Fibroblast of peridontal ligament (primary cell): Measurements from ENCODE around the gene CCDC91.
"Not testable (repeated sequence)": the region's sequence is repeated elsewhere in the genome, so short reads cannot be mapped to it uniquely, and the experiment has no call there.

Experiments used
- DNase-seq: peaks from one replicate; pipeline ENCODE4 v3.0.0-alpha.2; 2010; ENCODE audit errors: extremely low read depth

CCDC91 gene

DNA sequence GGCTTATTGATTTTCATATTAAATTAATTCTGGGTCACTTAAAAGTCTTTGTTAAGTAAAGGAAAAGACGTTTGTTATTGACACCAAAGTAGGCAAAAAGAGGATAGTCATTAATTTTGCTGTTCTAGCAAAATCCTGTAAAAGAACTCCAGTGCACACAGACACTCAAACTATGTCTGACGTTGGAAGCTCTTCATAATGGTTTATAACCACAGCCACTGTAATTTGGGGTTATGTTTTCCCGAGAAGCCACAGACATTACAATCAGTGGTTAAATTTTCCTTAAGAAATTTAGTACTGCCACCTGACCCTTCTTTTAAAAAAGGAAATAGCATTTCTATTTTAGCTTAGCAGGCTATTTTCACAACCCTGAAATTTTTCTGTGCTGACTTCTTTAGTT, 267.5 kb downstream of the CCDC91 start:
- peak; percentile 88 for DNase-seq

DNA sequence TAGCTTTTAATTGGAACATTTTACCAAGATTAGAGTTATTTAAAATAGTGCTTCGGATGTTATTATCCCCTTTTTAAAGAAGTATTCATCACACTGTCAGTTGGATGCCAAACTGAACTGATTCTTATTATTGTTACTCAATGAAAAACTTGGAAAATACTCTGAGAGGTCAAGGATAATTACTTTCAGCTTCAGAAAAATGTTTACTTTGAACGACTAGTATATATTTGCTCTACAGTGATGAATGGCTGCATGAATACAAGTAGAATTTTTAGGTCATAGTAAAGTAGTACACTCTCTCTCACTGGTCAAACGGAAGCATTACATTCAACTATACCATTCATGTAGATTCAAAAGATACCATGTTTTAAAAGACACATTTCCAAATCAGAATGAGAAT, 269.2 kb downstream of the CCDC91 start:
- DNase-seq, result peak; percentile 65

DNA sequence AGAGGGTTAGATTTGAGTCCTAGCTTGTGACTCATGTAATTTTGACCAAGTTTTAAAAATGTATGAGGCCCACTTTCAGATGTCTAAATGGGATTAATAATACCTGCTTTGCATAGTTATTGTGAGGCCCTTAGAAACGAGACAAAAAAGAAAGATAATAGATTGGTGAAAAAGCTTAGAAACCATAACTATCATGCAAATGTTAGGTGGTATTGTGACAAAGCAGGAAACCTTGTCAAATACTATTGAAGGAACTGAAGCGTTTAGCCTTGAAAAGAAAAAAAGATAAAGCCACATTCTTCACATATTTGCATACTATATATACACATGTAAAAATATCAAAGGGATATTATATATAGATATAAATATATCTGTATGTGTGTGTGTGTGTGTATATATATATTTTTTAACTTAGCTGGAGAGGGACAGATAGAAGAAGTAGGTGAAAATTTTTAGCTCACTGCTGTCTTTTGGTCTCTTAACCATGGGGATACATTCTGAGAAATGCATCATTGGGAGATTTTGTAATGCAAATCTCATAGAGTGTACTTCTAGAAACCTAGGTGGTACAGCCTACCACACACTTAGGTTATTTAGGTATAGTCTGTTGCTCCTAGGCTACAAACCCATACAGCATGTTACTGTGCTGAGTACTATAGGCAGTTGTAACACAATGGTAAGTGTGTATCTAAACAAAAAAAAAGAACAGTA, 270.3 kb downstream of the CCDC91 start:
- no peak for DNase-seq

DNA sequence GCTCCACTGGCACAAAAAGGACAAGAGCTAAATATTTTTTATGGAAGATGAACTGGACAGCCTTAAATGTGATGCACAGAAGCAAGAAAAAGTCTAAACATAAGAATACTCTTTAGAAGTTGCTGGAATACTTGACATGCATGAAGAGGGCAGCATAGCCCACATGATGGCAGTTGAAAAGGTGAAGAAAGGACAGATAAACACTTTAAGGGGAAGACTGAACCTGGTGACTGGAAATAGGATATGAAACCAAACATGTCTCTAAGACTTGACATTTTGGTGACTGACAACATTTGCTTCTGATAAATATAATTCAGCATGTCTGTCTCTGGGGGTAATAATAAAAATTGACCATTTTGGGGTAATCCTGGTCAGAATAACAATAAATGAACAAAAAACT, 273.1 kb downstream of the CCDC91 start:
- DNase-seq, result no peak

DNA sequence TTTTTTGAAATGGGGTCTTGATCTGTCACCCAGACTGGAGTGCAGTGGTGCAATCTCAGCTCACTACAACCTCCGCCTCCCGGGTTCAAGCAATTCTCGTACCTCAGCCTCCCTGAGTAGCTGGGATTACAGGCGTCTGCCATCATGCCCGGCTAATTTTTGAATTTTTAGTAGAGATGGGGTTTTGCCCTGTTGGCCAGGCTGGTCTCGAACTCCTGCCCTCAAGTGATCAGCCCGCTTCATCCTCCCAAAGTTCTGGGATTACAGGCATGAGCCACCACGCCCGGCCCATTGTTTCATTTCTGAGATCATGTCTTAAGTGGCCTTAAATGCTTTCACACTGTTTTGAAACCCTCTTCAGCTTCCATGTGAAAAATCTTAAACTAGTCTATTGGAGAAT, 281.5 kb downstream of the CCDC91 start:
- DNase-seq, result not testable (repeated sequence)

DNA sequence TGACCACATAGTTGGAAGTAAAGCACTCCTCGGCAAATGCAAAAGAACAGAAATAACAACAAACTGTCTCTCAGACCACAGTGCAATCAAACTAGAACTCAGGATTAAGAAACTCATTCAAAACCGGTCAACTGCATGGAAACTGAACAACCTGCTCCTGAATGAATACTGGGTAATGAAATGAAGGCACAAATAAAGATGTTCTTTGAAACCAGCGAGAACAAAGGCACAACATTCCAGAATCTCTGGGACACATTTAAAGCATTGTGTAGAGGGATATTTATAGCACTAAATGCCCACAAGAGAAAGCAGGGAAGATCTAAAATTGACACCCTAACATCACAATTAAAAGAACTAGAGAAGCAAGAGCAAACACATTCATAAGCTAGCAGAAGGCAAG, 285.9 kb downstream of the CCDC91 start:
- DNase-seq, result not testable (repeated sequence)

DNA sequence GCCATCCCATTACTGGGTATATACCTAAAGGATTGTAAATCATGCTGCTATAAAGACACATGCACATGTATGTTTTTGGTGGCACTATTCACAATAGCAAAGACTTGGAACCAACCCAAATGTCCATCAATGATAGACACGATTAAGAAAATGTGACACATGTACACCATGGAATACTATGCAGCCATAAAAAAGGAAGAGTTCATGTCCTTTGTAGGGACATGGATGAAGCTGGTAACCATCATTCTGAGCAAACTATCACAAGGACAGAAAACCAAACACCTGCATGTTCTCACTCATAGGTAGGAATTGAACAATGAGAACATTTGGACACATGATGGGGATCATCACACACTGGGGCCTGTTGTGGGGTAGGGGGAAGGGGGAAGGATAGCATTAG, 288.8 kb downstream of the CCDC91 start:
- DNase-seq, result not testable (repeated sequence)

DNA sequence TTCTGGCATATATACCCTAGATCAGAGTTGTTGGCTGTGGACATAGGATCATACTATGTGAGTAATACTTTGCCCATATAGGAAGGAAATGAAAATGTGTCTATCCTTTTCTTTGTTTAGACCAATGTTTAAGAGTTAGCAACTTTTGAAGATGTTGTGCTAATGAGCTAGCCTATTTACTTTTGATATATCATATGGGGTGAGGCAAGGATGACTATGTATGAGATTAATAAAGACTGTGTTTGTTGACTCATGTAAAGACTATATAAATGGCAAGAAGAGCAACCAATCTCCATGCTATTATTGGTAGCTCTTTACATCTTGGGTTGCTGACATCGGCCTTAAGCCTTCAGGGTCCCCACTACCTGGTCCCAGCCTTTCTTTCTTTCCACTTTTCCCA, 289.4 kb downstream of the CCDC91 start:
- no peak for DNase-seq

DNA sequence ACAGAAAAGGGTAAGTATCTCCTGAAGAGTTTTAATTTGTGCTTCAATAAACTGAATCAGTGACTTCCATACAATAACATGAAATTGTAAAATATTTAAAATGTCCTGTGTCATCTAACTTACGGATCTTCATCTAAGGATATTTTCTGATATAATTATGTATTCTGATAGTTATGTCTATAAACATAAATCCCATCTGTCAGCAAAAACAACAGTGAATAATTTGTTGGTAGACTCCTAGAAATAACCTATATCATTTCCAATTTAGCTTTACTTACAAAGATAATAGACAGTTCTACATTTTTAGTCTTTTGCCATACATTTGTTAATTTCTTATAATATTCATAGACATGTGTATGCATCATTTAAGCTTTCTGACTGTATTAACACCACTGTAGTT, 293.9 kb downstream of the CCDC91 start:
- DNase-seq, result no peak

DNA sequence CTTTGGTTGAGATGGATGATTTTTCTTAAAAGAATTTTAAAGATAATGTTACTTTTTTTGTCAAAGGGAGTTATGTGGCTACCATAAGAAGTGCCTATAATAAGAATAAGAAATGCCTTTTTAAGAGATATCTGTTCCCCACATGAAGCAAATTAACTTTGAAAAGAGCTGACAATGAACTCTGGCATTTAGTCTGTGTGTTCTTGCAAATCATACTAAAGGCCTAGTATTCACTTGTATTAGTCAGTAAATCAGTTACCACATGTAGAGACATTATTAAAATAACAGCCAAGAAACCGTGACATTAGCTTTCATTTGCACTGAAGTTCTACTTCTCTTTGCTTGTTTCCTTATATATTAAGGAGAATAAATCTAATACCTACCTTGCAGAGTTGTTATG, 296.3 kb downstream of the CCDC91 start:
- peak; percentile 23 for DNase-seq

DNA sequence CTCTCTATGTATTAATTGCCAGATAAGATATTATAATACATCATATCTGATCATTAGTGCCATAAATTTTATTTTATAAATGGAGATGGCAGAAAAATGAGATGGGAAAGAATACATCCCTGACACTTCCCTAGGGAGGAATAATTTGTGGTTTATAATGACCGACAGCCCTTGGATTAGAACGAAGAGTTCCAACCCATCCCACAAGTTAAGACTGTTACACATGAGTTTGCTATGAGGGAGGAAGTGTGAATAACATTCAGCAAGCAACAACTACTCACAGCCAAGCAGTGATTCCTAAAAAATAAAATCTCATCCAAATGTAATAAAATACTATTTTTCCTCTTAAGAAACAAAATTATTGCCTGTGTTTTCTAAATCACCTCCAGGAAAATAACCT, 299.0 kb downstream of the CCDC91 start:
- peak; percentile 30 for DNase-seq

DNA sequence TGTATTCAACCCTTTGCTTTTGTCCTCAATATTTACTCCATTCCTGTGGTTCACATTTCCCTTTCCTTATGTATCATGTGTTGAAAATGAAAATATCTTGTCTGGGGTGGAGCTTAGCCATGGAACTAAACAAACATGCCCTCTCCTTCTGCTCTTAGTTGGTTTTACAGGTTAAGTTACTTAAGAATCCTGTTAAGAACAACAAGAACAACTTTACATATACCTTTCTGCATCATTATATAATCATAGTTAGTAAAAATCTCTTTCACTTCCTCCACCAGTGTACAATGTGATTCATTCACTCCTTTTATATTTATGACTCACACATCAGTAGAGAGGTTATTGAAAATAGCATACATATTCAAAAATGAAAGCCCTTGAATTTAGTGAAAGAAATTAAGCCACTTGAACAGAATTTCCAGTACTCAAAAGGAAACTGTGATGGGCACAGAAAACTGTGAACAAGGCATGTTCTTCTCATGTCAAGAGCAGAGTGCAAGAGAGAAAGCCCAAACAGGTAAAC, 307.7 kb downstream of the CCDC91 start:
- peak; percentile 59 for DNase-seq

DNA sequence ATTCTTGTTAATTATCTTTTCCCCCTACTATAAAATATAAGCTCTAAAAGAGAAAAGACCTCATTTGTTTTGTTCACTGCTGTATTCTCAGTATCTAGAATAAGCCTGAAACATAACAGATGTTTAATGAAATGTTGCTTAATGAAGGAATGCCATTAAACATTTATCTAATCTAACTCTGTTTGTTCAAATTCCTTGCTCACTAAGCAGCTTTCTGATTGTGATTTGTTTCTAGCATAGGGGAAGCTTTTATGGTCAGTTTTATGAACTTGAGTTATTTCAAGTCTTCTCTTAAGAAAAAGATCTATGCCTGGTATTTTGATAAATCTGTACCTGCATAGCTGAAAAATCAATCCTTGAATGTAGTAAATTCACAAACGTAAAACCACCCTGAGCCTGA, 308.6 kb downstream of the CCDC91 start:
- no peak for DNase-seq

DNA sequence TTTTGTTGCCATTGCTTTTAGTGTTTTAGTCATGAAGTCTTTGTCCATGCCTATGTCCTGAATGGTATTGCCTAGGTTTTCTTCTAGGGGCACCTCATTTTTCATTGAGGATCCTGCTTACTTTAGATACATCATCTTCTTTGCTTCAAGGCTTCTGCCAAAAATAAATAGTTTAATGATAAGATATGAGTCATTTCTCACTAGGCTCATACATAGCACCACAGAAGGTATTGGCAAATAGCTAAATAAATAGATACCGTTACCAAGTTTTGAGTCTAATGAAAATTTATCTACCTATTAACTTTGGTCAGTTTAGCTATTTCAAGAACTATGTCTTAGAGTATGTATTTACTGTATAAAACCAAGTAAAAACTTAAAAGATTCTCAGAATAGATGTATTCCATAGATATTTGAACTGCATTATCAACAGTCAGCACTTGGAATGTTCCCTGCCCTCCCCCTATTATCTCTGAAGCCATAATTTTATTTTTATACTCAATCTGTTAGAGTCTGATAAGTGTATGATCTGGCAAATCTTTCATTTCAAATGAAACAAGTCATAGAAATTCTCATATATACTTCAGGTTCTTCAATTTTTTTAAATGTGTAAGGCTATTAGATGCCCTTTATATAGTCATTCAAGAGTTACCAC, 310.2 kb downstream of the CCDC91 start:
- DNase-seq, result no peak

DNA sequence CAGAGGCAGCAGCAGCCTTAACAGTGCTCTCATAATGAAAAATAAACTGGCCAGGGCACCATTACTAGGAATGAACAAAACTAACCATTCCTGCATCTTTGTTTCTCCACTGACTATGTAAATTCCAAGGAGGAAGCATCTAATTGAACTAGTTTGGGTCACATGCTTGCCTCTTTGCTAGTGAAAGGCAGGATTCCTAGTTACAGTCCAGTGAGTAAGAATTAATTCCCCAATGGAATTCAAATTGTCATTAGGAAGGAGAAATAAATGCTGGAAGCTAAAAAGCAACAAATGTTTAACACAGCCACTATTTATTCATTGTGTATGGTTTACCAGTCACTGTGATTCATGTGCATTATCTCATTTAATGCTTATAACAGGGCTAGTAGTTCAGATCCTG, 316.0 kb downstream of the CCDC91 start:
- no peak for DNase-seq

DNA sequence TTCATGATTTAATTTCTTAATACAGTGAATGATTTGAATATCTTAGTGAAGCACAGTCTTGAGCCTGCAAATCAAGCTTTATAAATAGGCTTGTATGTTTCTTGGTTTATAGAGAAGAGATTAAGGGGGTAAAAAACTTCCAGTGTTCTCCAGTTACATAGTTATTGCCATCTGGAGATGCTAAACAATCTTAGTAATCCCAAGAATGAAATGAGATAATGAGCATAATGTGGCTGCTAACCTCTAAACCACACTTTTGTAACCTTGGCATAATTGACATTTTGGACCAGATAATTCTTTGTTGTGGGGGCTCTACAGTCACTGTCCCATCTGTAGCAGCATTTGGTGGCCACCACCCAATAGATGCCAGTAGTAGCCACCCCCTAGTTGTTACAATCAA, 316.8 kb downstream of the CCDC91 start:
- peak; percentile 85 for DNase-seq

DNA sequence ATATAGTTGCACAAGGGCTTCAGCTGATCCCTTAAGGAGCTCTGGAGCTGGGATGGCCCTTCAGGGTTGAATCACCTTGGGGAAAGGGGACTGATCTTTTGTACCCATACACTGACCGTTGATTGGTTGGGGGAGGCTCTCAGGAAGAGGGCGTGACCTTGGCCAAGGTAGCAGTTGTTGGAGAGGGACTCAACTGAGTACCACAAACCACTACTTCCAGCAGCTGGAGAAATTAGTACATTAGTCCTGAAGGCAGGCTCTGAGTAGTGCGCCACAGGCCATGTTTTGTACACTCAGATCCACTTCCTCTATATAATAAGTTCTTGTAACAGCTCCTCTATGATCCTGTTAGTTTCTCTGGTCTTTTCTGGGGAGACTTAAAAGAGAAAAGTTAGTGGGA, 317.6 kb downstream of the CCDC91 start:
- DNase-seq, result no peak

DNA sequence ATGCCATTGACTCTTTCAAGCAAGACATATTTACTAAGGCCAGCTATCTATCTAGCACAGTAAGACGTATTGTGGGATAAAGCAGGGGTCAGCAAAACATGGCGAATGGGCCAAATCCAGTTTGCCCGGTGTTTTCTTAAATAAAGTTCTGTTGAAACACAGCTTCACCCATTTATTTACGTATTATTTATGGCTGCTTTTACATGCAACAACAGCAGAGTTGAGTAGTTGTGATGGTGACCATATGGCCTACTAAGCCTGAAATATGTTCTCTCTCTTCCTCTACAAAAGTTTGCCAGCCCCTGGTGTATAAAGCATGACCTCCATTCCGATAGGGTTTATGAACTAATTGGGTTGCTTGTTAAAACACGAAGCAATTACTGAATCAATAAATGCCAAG, 322.1 kb downstream of the CCDC91 start:
- DNase-seq, result no peak

DNA sequence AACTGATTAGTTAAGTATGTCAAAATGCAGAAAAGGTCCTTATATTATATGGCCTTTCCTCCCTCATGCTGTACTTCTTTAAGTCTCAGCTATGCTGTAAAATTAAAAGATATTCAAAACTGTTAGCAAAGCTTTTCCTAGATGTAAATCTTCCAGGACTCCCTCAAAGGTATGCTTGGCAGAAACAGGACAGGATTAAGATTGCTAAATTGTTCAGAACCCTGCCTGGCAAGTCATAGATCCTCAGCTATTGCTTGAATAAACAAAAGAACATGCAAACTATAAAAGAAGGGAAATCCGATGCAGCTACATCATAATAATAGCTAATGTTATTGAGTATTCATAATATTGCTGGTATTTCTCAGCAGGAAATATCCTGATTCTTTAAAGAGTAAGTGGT, 322.6 kb downstream of the CCDC91 start:
- DNase-seq, result peak; percentile 39

DNA sequence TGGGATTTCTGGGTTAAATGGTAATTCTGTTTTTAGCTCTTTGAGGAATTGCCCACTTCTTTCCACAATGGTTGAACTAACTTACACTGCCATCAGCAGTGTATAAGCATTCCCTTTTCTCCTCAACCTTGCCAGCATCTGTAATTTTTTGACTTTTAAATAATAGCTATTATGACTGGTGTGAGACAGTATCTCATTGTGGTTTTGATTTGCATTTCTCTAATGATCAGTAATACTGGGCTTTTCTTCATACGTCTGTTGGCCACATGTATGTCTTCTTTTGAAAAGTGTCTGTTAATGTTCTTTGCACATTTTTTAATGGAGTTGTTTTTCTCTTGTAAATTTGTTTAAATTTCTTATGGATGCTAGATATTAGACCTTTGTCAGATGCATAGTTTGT, 323.7 kb downstream of the CCDC91 start:
- no peak for DNase-seq

DNA sequence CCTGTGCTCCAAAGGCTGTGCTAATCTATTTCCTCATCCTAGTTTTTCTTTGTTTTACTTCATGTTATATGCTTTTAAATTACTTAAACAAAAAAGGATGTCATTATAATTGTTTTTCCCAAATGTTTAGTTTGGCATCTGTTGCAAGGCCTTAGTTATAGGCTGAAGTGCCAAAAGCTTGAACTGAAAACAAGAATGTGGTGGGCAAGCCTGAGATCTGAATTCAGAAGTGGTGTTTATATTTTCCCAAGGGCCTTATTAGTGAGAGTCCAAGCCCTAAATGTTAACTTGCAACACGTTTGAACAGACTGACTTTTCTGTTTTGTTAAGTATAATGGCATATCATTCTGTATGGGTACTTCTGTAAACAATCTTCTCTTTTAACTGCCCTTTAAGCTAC, 326.8 kb downstream of the CCDC91 start:
- DNase-seq, result peak; percentile 89

DNA sequence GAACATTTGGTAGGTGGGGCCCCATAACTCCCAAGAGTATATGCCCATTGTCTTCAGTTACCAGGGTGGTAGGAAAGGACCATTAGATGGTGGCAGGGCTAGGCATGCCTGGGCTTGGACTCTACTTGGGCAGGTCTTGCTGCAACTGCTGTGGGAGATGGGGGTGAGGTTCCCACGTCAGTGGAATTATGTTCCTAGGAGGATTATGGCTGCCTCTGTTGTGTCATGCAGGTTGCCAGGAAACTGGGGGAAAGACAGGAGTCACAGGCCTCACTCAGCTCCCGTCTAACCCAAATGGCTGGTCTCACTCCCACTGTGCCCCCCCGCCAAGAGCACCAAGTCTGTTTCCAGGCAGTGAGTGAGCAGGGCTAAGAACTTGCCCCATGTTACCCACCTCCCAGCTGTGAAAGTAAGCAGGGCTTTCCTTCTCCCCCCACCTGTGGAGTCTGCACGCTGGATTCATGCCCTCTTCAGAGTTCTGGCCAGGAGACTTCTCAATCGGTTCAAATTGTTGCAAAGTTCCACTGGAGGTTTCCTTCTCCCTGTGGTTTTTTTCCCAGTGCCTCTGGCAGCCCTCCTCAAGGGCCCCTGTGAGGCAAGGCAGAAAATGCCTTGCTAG, 337.5 kb downstream of the CCDC91 start:
- DNase-seq, result no peak

DNA sequence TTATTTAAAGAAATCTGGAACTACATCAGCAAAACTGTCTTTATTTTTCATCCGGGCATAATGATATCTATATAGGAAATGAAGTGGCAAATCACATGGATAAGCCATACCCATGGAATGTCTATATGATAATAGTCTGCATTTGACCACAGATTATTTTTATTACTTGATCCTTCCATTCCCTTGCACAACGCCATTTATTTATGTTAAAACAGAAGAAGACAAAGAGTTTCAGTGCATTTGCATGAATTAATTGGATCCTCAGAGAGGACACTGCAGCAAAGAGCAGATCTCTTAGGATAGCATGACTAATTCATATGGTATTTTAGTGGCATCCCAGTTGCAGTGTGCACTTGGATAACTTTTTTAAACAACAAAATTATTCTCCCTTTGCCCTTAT, 345.0 kb downstream of the CCDC91 start:
- peak; percentile 81 for DNase-seq
